Prostate gland (tissue), 2 donors: ENCODE measurements around the gene POU6F2.

Source experiments
- POLR2A ChIP-seq: fragments of 450-650 bp; IDR thresholded peaks from one replicate; pipeline ENCODE4 v1.6.1; 2016; ENCODE audit warnings: antibody characterized with exemption, mild to moderate bottlenecking
- TF ChIP-seq, protein P1 (sequence below), 4 experiments: fragments of 200-600 bp in 2 of 4; fragments of 450-650 bp in 2 of 4; sonication (generic) in 2 of 4; IDR thresholded peaks; 1 replicate in 3 of 4; 2 replicates in 1 of 4; pipeline ENCODE4 v1.5.1; 2016 to 2019; ENCODE audit warnings: antibody characterized with exemption in 4 of 4, mild to moderate bottlenecking in 2 of 4, moderate library complexity in 2 of 4

DNA sequence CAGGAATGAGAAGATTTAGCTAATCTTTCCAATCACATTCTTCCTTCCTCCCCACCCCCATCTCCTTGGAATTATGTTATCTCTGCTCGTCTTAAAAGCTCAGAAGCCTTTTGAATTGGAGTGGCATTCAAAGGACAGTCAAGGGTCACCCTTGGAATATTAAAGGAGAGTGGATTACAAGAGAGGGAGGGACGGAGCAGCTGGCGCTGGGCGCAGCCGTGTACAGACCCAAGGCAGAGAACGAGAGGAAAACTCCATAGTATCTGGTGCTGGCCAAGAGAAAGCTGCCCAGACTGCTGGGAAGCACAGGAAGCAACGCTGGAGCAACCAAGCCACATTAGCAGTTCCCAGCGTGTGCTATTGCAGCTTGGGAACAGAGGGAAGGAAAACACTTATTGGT lies 95.7 kb downstream of the POU6F2 start:
- TF ChIP-seq, protein P1, sequence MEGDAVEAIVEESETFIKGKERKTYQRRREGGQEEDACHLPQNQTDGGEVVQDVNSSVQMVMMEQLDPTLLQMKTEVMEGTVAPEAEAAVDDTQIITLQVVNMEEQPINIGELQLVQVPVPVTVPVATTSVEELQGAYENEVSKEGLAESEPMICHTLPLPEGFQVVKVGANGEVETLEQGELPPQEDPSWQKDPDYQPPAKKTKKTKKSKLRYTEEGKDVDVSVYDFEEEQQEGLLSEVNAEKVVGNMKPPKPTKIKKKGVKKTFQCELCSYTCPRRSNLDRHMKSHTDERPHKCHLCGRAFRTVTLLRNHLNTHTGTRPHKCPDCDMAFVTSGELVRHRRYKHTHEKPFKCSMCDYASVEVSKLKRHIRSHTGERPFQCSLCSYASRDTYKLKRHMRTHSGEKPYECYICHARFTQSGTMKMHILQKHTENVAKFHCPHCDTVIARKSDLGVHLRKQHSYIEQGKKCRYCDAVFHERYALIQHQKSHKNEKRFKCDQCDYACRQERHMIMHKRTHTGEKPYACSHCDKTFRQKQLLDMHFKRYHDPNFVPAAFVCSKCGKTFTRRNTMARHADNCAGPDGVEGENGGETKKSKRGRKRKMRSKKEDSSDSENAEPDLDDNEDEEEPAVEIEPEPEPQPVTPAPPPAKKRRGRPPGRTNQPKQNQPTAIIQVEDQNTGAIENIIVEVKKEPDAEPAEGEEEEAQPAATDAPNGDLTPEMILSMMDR (IDR thresholded peaks at IDR 0.05) = no peak
- no peak for TF ChIP-seq POLR2A
